Gastrocnemius medialis (tissue), 4 donors: ENCODE results near the gene ADARB1.

Experiments used
- CTCF ChIP-seq, 5 experiments: fragments of 450-650 bp in 3 of 5; fragments of 200-600 bp in 2 of 5; sonication (generic) in 2 of 5; IDR thresholded peaks in 4 of 5; conservative IDR thresholded peaks in 1 of 5; 1 replicate in 4 of 5; 2 replicates in 1 of 5; pipeline ENCODE4 v1.5.1; 2016 to 2019; ENCODE audit warnings: antibody characterized with exemption in 5 of 5, mild to moderate bottlenecking in 3 of 5, moderate library complexity in 3 of 5
- POLR2A ChIP-seq, 2 donors: fragments of 450-650 bp; IDR thresholded peaks; one replicate each; pipeline ENCODE4 v1.6.1; 2017; ENCODE audit warnings: antibody characterized with exemption in 2 of 2, mild to moderate bottlenecking in 2 of 2, moderate library complexity in 2 of 2

GRCh38 chr21:45260191-45260825, 185.9 kb downstream of the ADARB1 start:
- TF ChIP-seq CTCF (IDR thresholded peaks at IDR 0.05 in 4 of 5, conservative IDR thresholded peaks at IDR 0.05 in 1 of 5) (no peak), POLR2A (IDR thresholded peaks at IDR 0.05) (no peak)
